GM12891 (cell line): ENCODE data around the gene DAW1.

Experiments used
- POLR2A ChIP-seq: IDR thresholded peaks from 2 replicates; pipeline ENCODE4 v1.6.1; 2011; ENCODE audit warnings: low read depth, low read length, control low read depth
- POLR2AphosphoS5 ChIP-seq: IDR thresholded peaks from 2 replicates; pipeline ENCODE4 v1.6.1; 2011; ENCODE audit warnings: low read depth, low read length, control low read depth

GRCh38 chr2:227939271-227940027 lies 68.0 kb downstream of the DAW1 start:
- TF ChIP-seq POLR2AphosphoS5: no peak
- TF ChIP-seq POLR2A: no peak
